ENCODE results near the gene ZNF862.
A peak's percentile ranks its signal among the peaks of the same experiment; 100 is the strongest.

Gene ZNF862

GRCh38 chr7:149850716-149851115 is 12.5 kb downstream of the ZNF862 start:
- H4K20me1 ChIP-seq = peaks cover 35% of the 10 kb centered on the region
- peaks cover 67% of the 10 kb centered on the region for H3K4me1 ChIP-seq

GRCh38 chr7:149851449-149851848 is 13.3 kb downstream of the ZNF862 start:
- Histone ChIP-seq H3K9me3 (no peaks in the 10 kb centered on the region), H3K4me2 (0 out of 2 replicates have a peak overlapping the region, but pooled peaks have one; percentile 69), H3K27ac (no peak overlapping the region), H3K4me3 (no peak overlapping the region), H3K36me3 (peaks cover 3% of the 10 kb centered on the region; the same call in 1 of the 2 replicates), H3K4me1 (peaks cover 67% of the 10 kb centered on the region), H4K20me1 (peaks cover 28% of the 10 kb centered on the region; the same call in 1 of the 2 replicates), H3K27me3 (0 out of 2 replicates have a peak, but pooled peaks cover 5% of the 10 kb centered on the region), H3K9ac (no peak overlapping the region)
- no peak for TF ChIP-seq Cebpa-rat (IDR thresholded peaks at IDR 0.05)

More at GRCh38 chr7:149850716-149851115, 12.5 kb downstream of the ZNF862 start:
- Histone ChIP-seq H3K4me3 (no peak overlapping the region), H3K9ac (no peak overlapping the region), H3K27me3 (0 out of 2 replicates have a peak, but pooled peaks cover 5% of the 10 kb centered on the region), H3K4me2 (peak overlapping the region; percentile 69), H3K36me3 (peaks cover 3% of the 10 kb centered on the region; the same call in 1 of the 2 replicates), H3K9me3 (no peaks in the 10 kb centered on the region), H3K27ac (no peak overlapping the region)
- no peak for TF ChIP-seq Cebpa-rat (IDR thresholded peaks at IDR 0.05)

- Histone ChIP-seq H3K4me3 (no peak overlapping the region), H3K27ac (no peak overlapping the region), H3K4me1 (peaks cover 66% of the 10 kb centered on the region), H3K4me2 (no peak overlapping the region), H3K9ac (no peak overlapping the region), H4K20me1 (peaks cover 14% of the 10 kb centered on the region; the same call in 1 of the 2 replicates), H3K9me3 (no peaks in the 10 kb centered on the region), H3K36me3 (peaks cover 3% of the 10 kb centered on the region; the same call in 1 of the 2 replicates), H3K27me3 (0 out of 2 replicates have a peak, but pooled peaks cover 5% of the 10 kb centered on the region)
- TF ChIP-seq Cebpa-rat (IDR thresholded peaks at IDR 0.05) = no peak
Observed at GRCh38 chr7:149853157-149853556, 15.0 kb downstream of the ZNF862 start.

- H3K9ac ChIP-seq = peak overlapping the region; percentile 10; the same call in 1 of the 2 replicates
- TF ChIP-seq Cebpa-rat (IDR thresholded peaks at IDR 0.05) = no peak
- peak overlapping the region; percentile 73 for H3K4me2 ChIP-seq
Observed at GRCh38 chr7:149854611-149855360, 16.6 kb downstream of the ZNF862 start.

GRCh38 chr7:149855361-149856305 is 17.5 kb downstream of the ZNF862 start:
- Histone ChIP-seq H3K4me3 (no peak overlapping the region), H3K4me1 (peaks cover 51% of the 10 kb centered on the region), H3K4me2 (peak overlapping the region; percentile 73), H3K27ac (peak overlapping the region; percentile 1; the same call in 1 of the 2 replicates), H4K20me1 (peaks cover 4% of the 10 kb centered on the region; the same call in 1 of the 2 replicates), H3K27me3 (no peaks in the 10 kb centered on the region), H3K9me3 (no peaks in the 10 kb centered on the region), H3K36me3 (peaks cover 16% of the 10 kb centered on the region), H3K9ac (no peak overlapping the region)
- TF ChIP-seq Cebpa-rat (IDR thresholded peaks at IDR 0.05) = no peak

More at GRCh38 chr7:149854611-149855360, 16.6 kb downstream of the ZNF862 start:
- Histone ChIP-seq H3K9me3 (no peaks in the 10 kb centered on the region), H4K20me1 (peaks cover 12% of the 10 kb centered on the region; the same call in 1 of the 2 replicates), H3K27me3 (0 out of 2 replicates have a peak, but pooled peaks cover 5% of the 10 kb centered on the region), H3K4me3 (no peak overlapping the region), H3K27ac (peak overlapping the region; percentile 1; the same call in 1 of the 2 replicates), H3K4me1 (peaks cover 59% of the 10 kb centered on the region), H3K36me3 (peaks cover 10% of the 10 kb centered on the region; the same call in 1 of the 2 replicates)

GRCh38 chr7:149856583-149856982 is 18.4 kb downstream of the ZNF862 start:
- Histone ChIP-seq H3K27me3 (no peaks in the 10 kb centered on the region), H3K4me3 (no peak overlapping the region), H3K4me1 (peaks cover 42% of the 10 kb centered on the region), H3K9ac (no peak overlapping the region), H3K9me3 (no peaks in the 10 kb centered on the region), H3K36me3 (peaks cover 26% of the 10 kb centered on the region), H3K4me2 (peak overlapping the region; percentile 73), H3K27ac (no peak overlapping the region), H4K20me1 (no peaks in the 10 kb centered on the region)
- no peak for TF ChIP-seq Cebpa-rat (IDR thresholded peaks at IDR 0.05)

GRCh38 chr7:149859369-149859768 is 21.2 kb downstream of the ZNF862 start:
- Histone ChIP-seq H3K4me2 (no peak overlapping the region), H3K4me3 (no peak overlapping the region), H3K9ac (no peak overlapping the region), H3K36me3 (peaks cover 30% of the 10 kb centered on the region), H3K9me3 (no peaks in the 10 kb centered on the region), H4K20me1 (no peaks in the 10 kb centered on the region), H3K4me1 (peaks cover 60% of the 10 kb centered on the region), H3K27ac (no peak overlapping the region), H3K27me3 (no peaks in the 10 kb centered on the region)
- no peak for TF ChIP-seq Cebpa-rat (IDR thresholded peaks at IDR 0.05)

GRCh38 chr7:149859876-149860275 is 21.7 kb downstream of the ZNF862 start:
- Histone ChIP-seq H3K9ac (no peak overlapping the region), H3K4me1 (peaks cover 60% of the 10 kb centered on the region), H3K27me3 (no peaks in the 10 kb centered on the region), H3K9me3 (no peaks in the 10 kb centered on the region), H3K4me2 (no peak overlapping the region), H3K27ac (no peak overlapping the region), H3K4me3 (no peak overlapping the region), H4K20me1 (no peaks in the 10 kb centered on the region), H3K36me3 (peaks cover 30% of the 10 kb centered on the region)
- no peak for TF ChIP-seq Cebpa-rat (IDR thresholded peaks at IDR 0.05)

Measured in BLaER1 (cell line).